Mesenchymal stem cell (in vitro differentiated cells and primary cell): ENCODE measurements around the gene SUSD5.

Experiments used
- DNase-seq: peaks from one replicate; pipeline ENCODE4 v3.0.0-alpha.2; 2013
- H2AFZ ChIP-seq: one replicate; pipeline ENCODE4 v1.6.1; 2013; ENCODE audit warnings: low read depth, mild to moderate bottlenecking, control low read depth, inconsistent platforms, low read length, moderate library complexity
- H2AK5ac ChIP-seq: 2 replicates; pipeline ENCODE4 v1.6.1; 2013; ENCODE audit warnings: low read length, moderate library complexity, mild to moderate bottlenecking, inconsistent platforms; ENCODE audit not compliant: severe bottlenecking
- H2BK120ac ChIP-seq: one replicate; pipeline ENCODE4 v1.6.1; 2013; ENCODE audit warnings: low read depth, mild to moderate bottlenecking, inconsistent platforms, low read length, moderate library complexity
- H2BK12ac ChIP-seq, 2 experiments: one replicate each; pipeline ENCODE4 v1.6.1; 2013; ENCODE audit warnings: inconsistent platforms in 2 of 2, low read length in 2 of 2, mild to moderate bottlenecking in 2 of 2, moderate library complexity in 2 of 2, control low read depth in 1 of 2
- H2BK15ac ChIP-seq: one replicate; pipeline ENCODE4 v1.6.1; 2013; ENCODE audit warnings: mild to moderate bottlenecking, low read depth, inconsistent platforms; ENCODE audit not compliant: poor library complexity, severe bottlenecking
- H2BK5ac ChIP-seq: 2 replicates; pipeline ENCODE4 v1.6.1; 2013; ENCODE audit warnings: low read depth, mild to moderate bottlenecking, low read length, control low read depth, inconsistent platforms; ENCODE audit not compliant: poor library complexity, severe bottlenecking
- H3K14ac ChIP-seq, 2 experiments: one replicate each; pipeline ENCODE4 v1.6.1; 2013; ENCODE audit warnings: inconsistent platforms in 2 of 2, low read length in 2 of 2, control low read depth in 1 of 2, mild to moderate bottlenecking in 1 of 2, moderate library complexity in 1 of 2
- H3K18ac ChIP-seq, 2 experiments: one replicate each; pipeline ENCODE4 v1.6.1; 2013; ENCODE audit warnings: inconsistent platforms in 2 of 2, low read length in 2 of 2, control low read depth in 1 of 2, low read depth in 1 of 2, mild to moderate bottlenecking in 1 of 2
- H3K23ac ChIP-seq, 2 experiments: one replicate each; pipeline ENCODE4 v1.6.1; 2013; ENCODE audit warnings: inconsistent platforms in 2 of 2, low read length in 2 of 2, mild to moderate bottlenecking in 2 of 2, moderate library complexity in 2 of 2, control low read depth in 1 of 2
- H3K27ac ChIP-seq: 2 replicates; pipeline ENCODE4 v1.5.1; 2013; ENCODE audit warnings: mild to moderate bottlenecking, moderate library complexity, low read length, control low read depth, inconsistent platforms; ENCODE audit not compliant: poor library complexity, severe bottlenecking
- H3K27me3 ChIP-seq, 2 experiments: 2 replicates each; pipeline versions ENCODE4 v1.6.1 to v1.7.0; 2013; ENCODE audit warnings: low read length in 2 of 2, mild to moderate bottlenecking in 2 of 2, moderate library complexity in 2 of 2, control low read depth in 1 of 2, inconsistent platforms in 1 of 2; ENCODE audit not compliant: control insufficient read depth in 1 of 2, insufficient read depth in 1 of 2
- H3K36me3 ChIP-seq, 2 experiments: 2 replicates each; pipeline versions ENCODE4 v1.6.1 to v1.7.0; 2013; ENCODE audit warnings: low read length in 2 of 2, control low read depth in 1 of 2, inconsistent platforms in 1 of 2, low read depth in 1 of 2, mild to moderate bottlenecking in 1 of 2; ENCODE audit not compliant: insufficient read depth in 2 of 2, control insufficient read depth in 1 of 2
- H3K4ac ChIP-seq, 2 experiments: one replicate each; pipeline ENCODE4 v1.6.1; 2013; ENCODE audit warnings: inconsistent platforms in 2 of 2, low read length in 2 of 2, mild to moderate bottlenecking in 2 of 2, moderate library complexity in 2 of 2, control low read depth in 1 of 2, low read depth in 1 of 2
- H3K4me1 ChIP-seq: 2 replicates; pipeline ENCODE4 v1.6.1; 2013; ENCODE audit warnings: low read depth, low read length, control low read depth; ENCODE audit not compliant: control insufficient read depth, insufficient read depth
- H3K4me2 ChIP-seq: 2 replicates; pipeline ENCODE4 v1.6.1; 2013; ENCODE audit warnings: low read length, mild to moderate bottlenecking, inconsistent platforms; ENCODE audit not compliant: poor library complexity, severe bottlenecking
- H3K4me3 ChIP-seq, 2 experiments: 2 replicates each; pipeline versions ENCODE4 v1.5.1 to v1.7.0; 2013; ENCODE audit warnings: low read length in 2 of 2, mild to moderate bottlenecking in 2 of 2, control low read depth in 1 of 2, low read depth in 1 of 2; ENCODE audit not compliant: insufficient read depth in 1 of 2
- H3K79me1 ChIP-seq: replicated peaks from 2 replicates; pipeline ENCODE4 v1.6.1; 2013; ENCODE audit warnings: mild to moderate bottlenecking, control low read depth, low read length, inconsistent platforms; ENCODE audit not compliant: poor library complexity, severe bottlenecking
- H3K9ac ChIP-seq: 2 replicates; pipeline ENCODE4 v1.7.0; 2013; ENCODE audit warnings: mild to moderate bottlenecking, low read length, moderate library complexity
- H3K9me3 ChIP-seq: 2 replicates; pipeline ENCODE4 v1.7.0; 2013; ENCODE audit warnings: mild to moderate bottlenecking, low read length; ENCODE audit not compliant: control insufficient read depth
- H4K8ac ChIP-seq: one replicate; pipeline ENCODE4 v1.6.1; 2013; ENCODE audit warnings: inconsistent platforms, mild to moderate bottlenecking, low read length, moderate library complexity
- H4K91ac ChIP-seq: one replicate; pipeline ENCODE4 v1.6.1; 2013; ENCODE audit warnings: mild to moderate bottlenecking, low read length, inconsistent platforms
- WGBS: methylation state at CpG from one replicate; pipeline ENCODE4 v1.1.7; 2013; ENCODE audit warnings: mixed read lengths; 5-methylcytosine and 5-hydroxymethylcytosine counted together

SUSD5 gene

DNA sequence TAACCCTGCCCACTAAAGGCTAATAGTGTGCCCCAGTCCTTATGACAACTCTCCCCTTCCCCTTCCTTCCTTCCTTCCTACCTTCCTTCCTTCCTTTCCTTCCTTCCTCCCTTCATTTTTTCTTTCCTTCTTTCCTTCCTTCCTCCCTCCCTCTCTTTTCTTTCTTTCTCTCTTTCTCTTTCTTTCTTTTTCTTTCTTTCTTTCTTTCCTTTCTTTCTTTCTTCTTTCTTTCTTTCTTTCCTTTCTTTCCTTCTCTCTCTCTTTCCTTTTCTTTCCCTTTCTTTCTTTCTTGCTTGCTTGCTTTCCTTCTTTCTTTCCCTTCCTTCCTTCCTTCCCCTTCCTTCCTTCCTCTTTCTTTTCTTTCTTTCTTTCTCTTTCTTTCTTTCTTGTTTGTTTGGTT, 28.2 kb upstream of the SUSD5 start:
- Histone ChIP-seq H3K4me2 (no peak overlapping the region), H4K8ac (no peak overlapping the region), H3K4me3 (no peak overlapping the region), H3K36me3 (no peaks in the 10 kb centered on the region), H2BK15ac (no peak overlapping the region), H2BK12ac (no peak overlapping the region), H2BK5ac (no peak overlapping the region), H3K79me1 (no peaks in the 10 kb centered on the region), H3K27ac (no peak overlapping the region), H3K14ac (no peak overlapping the region), H3K4me1 (no peaks in the 10 kb centered on the region), H4K91ac (no peak overlapping the region), H3K4ac (no peak overlapping the region), H2AFZ (no peak overlapping the region), H3K9ac (no peak overlapping the region), H2AK5ac (no peak overlapping the region), H2BK120ac (no peak overlapping the region), H3K9me3 (no peaks in the 10 kb centered on the region), H3K23ac (no peak overlapping the region), H3K27me3 (peaks cover 0 to 6% of the 10 kb centered on the region in 2 experiments), H3K18ac (no peak overlapping the region)
- no peak for DNase-seq

DNA sequence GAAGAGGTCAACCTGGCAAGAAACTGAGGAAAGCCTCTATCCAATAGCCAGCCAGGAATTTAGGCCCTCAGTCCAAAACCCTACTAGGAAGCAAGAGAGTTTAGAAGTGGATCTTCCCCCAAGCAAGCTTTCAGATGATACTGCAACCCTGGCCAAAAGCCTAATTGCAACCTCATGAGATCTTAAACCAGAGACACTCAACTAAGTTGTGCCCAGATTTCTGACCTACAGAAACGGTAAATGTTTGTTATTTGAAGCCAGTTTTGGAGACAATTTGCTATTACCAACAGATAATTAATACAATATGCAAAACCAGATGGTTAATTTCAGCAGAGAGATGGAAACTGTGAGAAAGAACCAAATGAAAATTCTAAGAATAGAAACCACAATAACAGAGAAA, 21.7 kb upstream of the SUSD5 start:
- Histone ChIP-seq H4K8ac (no peak overlapping the region), H3K4me2 (no peak overlapping the region), H3K4me1 (no peaks in the 10 kb centered on the region), H2AK5ac (no peak overlapping the region), H2BK120ac (no peak overlapping the region), H3K27me3 (peaks cover 0 to 4% of the 10 kb centered on the region in 2 experiments), H2BK12ac (no peak overlapping the region), H3K4me3 (no peak overlapping the region), H3K14ac (no peak overlapping the region), H4K91ac (no peak overlapping the region), H3K27ac (no peak overlapping the region), H3K18ac (no peak overlapping the region), H2BK15ac (no peak overlapping the region), H2BK5ac (no peak overlapping the region), H3K23ac (no peak overlapping the region), H2AFZ (no peak overlapping the region), H3K9me3 (peaks cover 11% of the 10 kb centered on the region), H3K79me1 (no peaks in the 10 kb centered on the region), H3K9ac (no peak overlapping the region), H3K4ac (no peak overlapping the region), H3K36me3 (no peaks in the 10 kb centered on the region)
- WGBS, result no CpG with 5 or more reads among the region's 1 CpG
- DNase-seq, result no peak

DNA sequence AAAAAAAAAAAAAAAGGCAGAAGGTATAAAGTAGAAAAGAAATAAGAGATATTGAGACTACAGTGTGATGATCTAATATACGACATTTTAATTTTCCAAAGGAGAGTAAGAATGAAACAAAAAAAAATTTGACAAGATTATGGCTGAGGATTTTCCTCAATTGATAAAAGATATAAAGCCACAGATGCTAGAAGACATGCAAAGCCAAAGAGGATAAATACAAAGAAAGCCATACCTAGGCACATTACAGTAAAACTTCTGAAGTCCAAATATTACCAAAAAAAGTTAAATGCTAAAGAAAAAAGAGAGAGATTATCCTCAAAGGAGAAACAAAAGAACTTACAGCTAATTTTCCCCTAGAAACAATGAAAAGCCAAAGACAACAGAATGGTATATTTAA, 20.3 kb upstream of the SUSD5 start:
- peaks cover 11% of the 10 kb centered on the region for H3K9me3 ChIP-seq
- H3K9ac ChIP-seq, result no peak overlapping the region
- H3K23ac ChIP-seq, result no peak overlapping the region
- no peak overlapping the region for H2BK120ac ChIP-seq
- H3K4ac ChIP-seq, result no peak overlapping the region
- H3K4me1 ChIP-seq, result no peaks in the 10 kb centered on the region
- H3K4me3 ChIP-seq, result no peak overlapping the region
- no peak overlapping the region for H4K8ac ChIP-seq
- H2BK5ac ChIP-seq, result no peak overlapping the region
- no peak overlapping the region for H3K4me2 ChIP-seq
- no peak overlapping the region for H2AK5ac ChIP-seq
- no peaks in the 10 kb centered on the region for H3K36me3 ChIP-seq
- H2BK15ac ChIP-seq, result no peak overlapping the region
- no peak overlapping the region for H3K14ac ChIP-seq
- H4K91ac ChIP-seq, result no peak overlapping the region
- H2AFZ ChIP-seq, result no peak overlapping the region
- no peak for DNase-seq
- no peaks in the 10 kb centered on the region for H3K79me1 ChIP-seq
- H2BK12ac ChIP-seq, result no peak overlapping the region
- no peak overlapping the region for H3K18ac ChIP-seq
- WGBS, result 100% methylated on average over 1 of the region's 1 CpG
- H3K27ac ChIP-seq, result no peak overlapping the region
- H3K27me3 ChIP-seq, result peaks cover 0 to 3% of the 10 kb centered on the region in 2 experiments

DNA sequence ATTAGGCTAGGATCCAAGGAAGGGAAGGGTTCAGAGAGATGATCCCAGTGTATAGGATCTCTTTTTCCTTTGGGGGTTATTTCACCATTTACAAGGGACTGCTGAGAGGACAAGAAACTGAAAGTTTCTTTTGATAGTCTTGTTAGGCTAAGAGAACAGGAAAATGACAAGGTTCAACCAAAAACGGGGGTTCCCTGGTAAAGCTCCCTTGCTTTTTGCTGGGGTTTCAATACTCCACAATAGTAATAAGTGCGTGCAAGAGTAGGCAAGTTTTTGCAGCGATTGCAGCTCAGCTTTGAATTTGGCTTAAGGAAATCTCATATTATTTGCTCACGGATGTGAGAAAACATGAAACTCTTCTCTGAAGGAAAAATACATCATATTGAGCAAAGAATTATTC, 18.8 kb upstream of the SUSD5 start:
- Histone ChIP-seq H3K79me1 (no peaks in the 10 kb centered on the region), H2BK5ac (no peak overlapping the region), H2AFZ (no peak overlapping the region), H3K4me1 (no peaks in the 10 kb centered on the region), H2AK5ac (no peak overlapping the region), H3K9me3 (peaks cover 11% of the 10 kb centered on the region), H3K18ac (peak overlapping the region in 1 of 2 experiments; percentile 24), H3K9ac (no peak overlapping the region), H3K14ac (no peak overlapping the region), H4K91ac (no peak overlapping the region), H3K27me3 (peaks cover 0 to 6% of the 10 kb centered on the region in 2 experiments), H3K27ac (no peak overlapping the region), H2BK15ac (no peak overlapping the region), H3K36me3 (no peaks in the 10 kb centered on the region), H4K8ac (no peak overlapping the region), H3K4ac (no peak overlapping the region), H3K4me3 (no peak overlapping the region), H3K4me2 (no peak overlapping the region), H2BK12ac (no peak overlapping the region), H2BK120ac (no peak overlapping the region), H3K23ac (no peak overlapping the region)
- 87% methylated on average over 3 of the region's 4 CpGs for WGBS
- DNase-seq, result no peak
